ENCODE results near the gene SLCO3A1. TPM values are rescaled to one million over a fixed set of nuclear protein-coding genes. Genes with fewer than 3 reads are reported as not detected.

Gene SLCO3A1
- total and polyA plus RNA-seq, 4 donors: 1.6 to 3.6 (median 2.4) TPM

GRCh38 chr15:91945385-91945784 lies 91.9 kb downstream of the SLCO3A1 start:
- Histone ChIP-seq H3K9ac (ENCODE audit: low read depth in 1 of 2, low read length in 2 of 2) (no peak overlapping the region), H3K27me3 (ENCODE audit: control insufficient read depth in 4 of 4, insufficient read depth in 4 of 4, low read length in 3 of 4) (no peaks in the 10 kb centered on the region), H3K36me3 (ENCODE audit: control insufficient read depth in 4 of 4, insufficient read depth in 3 of 4, low read depth in 1 of 4, low read length in 3 of 4) (no peaks in the 10 kb centered on the region), H3K4me3 (ENCODE audit: low read depth in 1 of 3, low read length in 3 of 3) (no peak overlapping the region), H3K27ac (ENCODE audit: low read depth in 1 of 2, low read length in 2 of 2) (peak overlapping the region in 1 of 2 donors; percentile 3), H3K9me3 (ENCODE audit: control insufficient read depth in 4 of 4, low read length in 3 of 4) (no peaks in the 10 kb centered on the region), H3K4me1 (ENCODE audit: control insufficient read depth in 4 of 4, insufficient read depth in 4 of 4, low read length in 3 of 4) (peaks cover 6 to 21% (median 16%) of the 10 kb centered on the region in 4 donors)
- 87% methylated on average over 6 of the region's 6 CpGs for WGBS
- no peak for DNase-seq (ENCODE audit: low spot score)
- TF ChIP-seq ATF3 (IDR thresholded peaks at IDR 0.05): no peak

- TF ChIP-seq CTCF (IDR thresholded peaks at IDR 0.05; ENCODE audit: low read depth, low read length, missing input control) (no peak), HNF4A (conservative IDR thresholded peaks at IDR 0.05) (no peak), ATF3 (IDR thresholded peaks at IDR 0.05) (no peak), TAF1 (conservative IDR thresholded peaks at IDR 0.05) (no peak), NR2F2 (IDR thresholded peaks at IDR 0.05) (no peak), FOXA1 (IDR thresholded peaks at IDR 0.05) (no peak), RAD21 (IDR thresholded peaks at IDR 0.05) (no peak)
- TF ChIP-seq, protein P1, sequence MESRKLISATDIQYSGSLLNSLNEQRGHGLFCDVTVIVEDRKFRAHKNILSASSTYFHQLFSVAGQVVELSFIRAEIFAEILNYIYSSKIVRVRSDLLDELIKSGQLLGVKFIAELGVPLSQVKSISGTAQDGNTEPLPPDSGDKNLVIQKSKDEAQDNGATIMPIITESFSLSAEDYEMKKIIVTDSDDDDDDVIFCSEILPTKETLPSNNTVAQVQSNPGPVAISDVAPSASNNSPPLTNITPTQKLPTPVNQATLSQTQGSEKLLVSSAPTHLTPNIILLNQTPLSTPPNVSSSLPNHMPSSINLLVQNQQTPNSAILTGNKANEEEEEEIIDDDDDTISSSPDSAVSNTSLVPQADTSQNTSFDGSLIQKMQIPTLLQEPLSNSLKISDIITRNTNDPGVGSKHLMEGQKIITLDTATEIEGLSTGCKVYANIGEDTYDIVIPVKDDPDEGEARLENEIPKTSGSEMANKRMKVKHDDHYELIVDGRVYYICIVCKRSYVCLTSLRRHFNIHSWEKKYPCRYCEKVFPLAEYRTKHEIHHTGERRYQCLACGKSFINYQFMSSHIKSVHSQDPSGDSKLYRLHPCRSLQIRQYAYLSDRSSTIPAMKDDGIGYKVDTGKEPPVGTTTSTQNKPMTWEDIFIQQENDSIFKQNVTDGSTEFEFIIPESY (IDR thresholded peaks at IDR 0.05): no peak
- Histone ChIP-seq H3K27ac (ENCODE audit: low read depth in 1 of 2, low read length in 2 of 2) (peak overlapping the region; percentile 16 to 22), H3K27me3 (ENCODE audit: control insufficient read depth in 4 of 4, insufficient read depth in 4 of 4, low read length in 3 of 4) (no peaks in the 10 kb centered on the region), H3K4me1 (ENCODE audit: control insufficient read depth in 4 of 4, insufficient read depth in 4 of 4, low read length in 3 of 4) (peaks cover 6 to 21% (median 14%) of the 10 kb centered on the region in 4 donors), H3K9me3 (ENCODE audit: control insufficient read depth in 4 of 4, low read length in 3 of 4) (no peaks in the 10 kb centered on the region), H3K9ac (ENCODE audit: low read depth in 1 of 2, low read length in 2 of 2) (no peak overlapping the region), H3K36me3 (ENCODE audit: control insufficient read depth in 4 of 4, insufficient read depth in 3 of 4, low read depth in 1 of 4, low read length in 3 of 4) (no peaks in the 10 kb centered on the region), H3K4me3 (ENCODE audit: low read depth in 1 of 3, low read length in 3 of 3) (no peak overlapping the region)
- 63% methylated on average over 6 of the region's 6 CpGs for WGBS
- DNase-seq (ENCODE audit: low spot score): no peak
Observed at GRCh38 chr15:91946075-91946474, 92.6 kb downstream of the SLCO3A1 start.

- no peak for DNase-seq (ENCODE audit: low spot score)
- Histone ChIP-seq H3K4me1 (ENCODE audit: control insufficient read depth in 4 of 4, insufficient read depth in 4 of 4, low read length in 3 of 4) (peaks cover 6 to 21% (median 14%) of the 10 kb centered on the region in 4 donors), H3K9ac (ENCODE audit: low read depth in 1 of 2, low read length in 2 of 2) (no peak overlapping the region), H3K9me3 (ENCODE audit: control insufficient read depth in 4 of 4, low read length in 3 of 4) (no peaks in the 10 kb centered on the region), H3K27ac (ENCODE audit: low read depth in 1 of 2, low read length in 2 of 2) (peak overlapping the region; percentile 22 to 62), H3K27me3 (ENCODE audit: control insufficient read depth in 4 of 4, insufficient read depth in 4 of 4, low read length in 3 of 4) (no peaks in the 10 kb centered on the region), H3K4me3 (ENCODE audit: low read depth in 1 of 3, low read length in 3 of 3) (no peak overlapping the region), H3K36me3 (ENCODE audit: control insufficient read depth in 4 of 4, insufficient read depth in 3 of 4, low read depth in 1 of 4, low read length in 3 of 4) (no peaks in the 10 kb centered on the region)
- 68% methylated on average over 16 of the region's 16 CpGs for WGBS
- no peak for TF ChIP-seq HNF4A (conservative IDR thresholded peaks at IDR 0.05)
- peak; percentile 27 to 46 for TF ChIP-seq RAD21 (IDR thresholded peaks at IDR 0.05)
- TF ChIP-seq RXRA (IDR thresholded peaks at IDR 0.05): peak in 1 of 2 donors; percentile 5
- peak; percentile 35 for TF ChIP-seq SP1 (IDR thresholded peaks at IDR 0.05)
- TF ChIP-seq FOXA1 (IDR thresholded peaks at IDR 0.05): no peak
- TF ChIP-seq CTCF (IDR thresholded peaks at IDR 0.05; ENCODE audit: low read depth, low read length, missing input control): peak; percentile 18
- TF ChIP-seq NR2F2 (IDR thresholded peaks at IDR 0.05): peak; percentile 98
- no peak for TF ChIP-seq GABPA (IDR thresholded peaks at IDR 0.05 in 1 of 2, conservative IDR thresholded peaks at IDR 0.05 in 1 of 2)
- TF ChIP-seq, protein P2, sequence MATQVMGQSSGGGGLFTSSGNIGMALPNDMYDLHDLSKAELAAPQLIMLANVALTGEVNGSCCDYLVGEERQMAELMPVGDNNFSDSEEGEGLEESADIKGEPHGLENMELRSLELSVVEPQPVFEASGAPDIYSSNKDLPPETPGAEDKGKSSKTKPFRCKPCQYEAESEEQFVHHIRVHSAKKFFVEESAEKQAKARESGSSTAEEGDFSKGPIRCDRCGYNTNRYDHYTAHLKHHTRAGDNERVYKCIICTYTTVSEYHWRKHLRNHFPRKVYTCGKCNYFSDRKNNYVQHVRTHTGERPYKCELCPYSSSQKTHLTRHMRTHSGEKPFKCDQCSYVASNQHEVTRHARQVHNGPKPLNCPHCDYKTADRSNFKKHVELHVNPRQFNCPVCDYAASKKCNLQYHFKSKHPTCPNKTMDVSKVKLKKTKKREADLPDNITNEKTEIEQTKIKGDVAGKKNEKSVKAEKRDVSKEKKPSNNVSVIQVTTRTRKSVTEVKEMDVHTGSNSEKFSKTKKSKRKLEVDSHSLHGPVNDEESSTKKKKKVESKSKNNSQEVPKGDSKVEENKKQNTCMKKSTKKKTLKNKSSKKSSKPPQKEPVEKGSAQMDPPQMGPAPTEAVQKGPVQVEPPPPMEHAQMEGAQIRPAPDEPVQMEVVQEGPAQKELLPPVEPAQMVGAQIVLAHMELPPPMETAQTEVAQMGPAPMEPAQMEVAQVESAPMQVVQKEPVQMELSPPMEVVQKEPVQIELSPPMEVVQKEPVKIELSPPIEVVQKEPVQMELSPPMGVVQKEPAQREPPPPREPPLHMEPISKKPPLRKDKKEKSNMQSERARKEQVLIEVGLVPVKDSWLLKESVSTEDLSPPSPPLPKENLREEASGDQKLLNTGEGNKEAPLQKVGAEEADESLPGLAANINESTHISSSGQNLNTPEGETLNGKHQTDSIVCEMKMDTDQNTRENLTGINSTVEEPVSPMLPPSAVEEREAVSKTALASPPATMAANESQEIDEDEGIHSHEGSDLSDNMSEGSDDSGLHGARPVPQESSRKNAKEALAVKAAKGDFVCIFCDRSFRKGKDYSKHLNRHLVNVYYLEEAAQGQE (IDR thresholded peaks at IDR 0.05): peak; percentile 21
Observed at GRCh38 chr15:91946581-91947292, 93.2 kb downstream of the SLCO3A1 start.
